Body of pancreas (tissue), 4 donors: ENCODE results near the gene G6PD.

Experiments
- CTCF ChIP-seq, 7 experiments: fragments of 450-650 bp in 4 of 7; fragments of 200-600 bp in 3 of 7; sonication (generic) in 3 of 7; IDR thresholded peaks; one replicate each; pipeline ENCODE4 v1.5.1; 2016 to 2019; ENCODE audit warnings: antibody characterized with exemption in 7 of 7
- POLR2A ChIP-seq, 3 donors: fragments of 450-650 bp; IDR thresholded peaks; one replicate each; pipeline ENCODE4 v1.6.1; 2016; ENCODE audit warnings: antibody characterized with exemption in 3 of 3, mild to moderate bottlenecking in 2 of 3

- TF ChIP-seq CTCF (IDR thresholded peaks at IDR 0.05) (no peak), POLR2A (IDR thresholded peaks at IDR 0.05) (no peak)
Observed at GRCh38 chrX:154487518-154488290, 58.9 kb downstream of the G6PD start.
